GM21423 (cell line): Measurements from ENCODE around the gene TSGA10IP.
A peak's percentile ranks its signal among the peaks of the same experiment; 100 is the strongest.

ENCODE experiments used
- ATAC-seq: cut with Tn5 transposase; IDR thresholded peaks from one replicate; pipeline ENCODE4 v1.9.1; 2021; ENCODE audit warnings: mild to moderate bottlenecking, moderate library complexity; ENCODE audit not compliant: unreplicated experiment

Gene TSGA10IP

DNA sequence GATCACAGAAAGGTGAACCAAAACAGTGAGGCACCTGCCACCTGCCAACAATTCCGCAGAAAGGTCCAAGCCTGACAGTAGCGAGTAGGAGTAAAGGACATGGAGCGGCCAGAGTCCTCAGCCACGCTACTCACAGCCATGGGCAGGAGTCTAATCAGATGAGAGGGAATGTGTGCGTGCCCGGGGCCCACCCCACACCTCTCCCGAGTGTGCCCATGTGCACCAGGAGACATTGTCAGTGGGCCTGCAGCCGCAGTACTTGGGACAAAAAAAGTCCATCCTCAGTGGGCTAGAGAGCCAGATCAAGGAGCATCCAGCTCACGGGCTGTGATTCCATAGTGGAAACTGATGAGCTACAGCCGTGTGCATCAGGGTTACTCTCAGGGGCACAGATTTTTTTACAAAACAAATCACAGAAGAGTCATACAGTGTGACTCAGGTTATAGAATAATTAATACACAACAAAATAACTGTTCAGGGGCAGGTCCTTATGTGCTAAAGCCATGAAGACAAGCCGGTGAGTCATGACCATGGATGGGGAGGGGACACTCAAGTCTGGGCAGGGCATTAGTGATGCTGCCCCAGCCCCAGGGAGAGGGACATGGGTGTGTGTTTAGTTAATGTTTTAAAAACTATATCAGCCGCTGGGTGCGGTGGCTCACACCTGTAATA, 28.3 kb downstream of the TSGA10IP start:
- ATAC-seq = no peak

DNA sequence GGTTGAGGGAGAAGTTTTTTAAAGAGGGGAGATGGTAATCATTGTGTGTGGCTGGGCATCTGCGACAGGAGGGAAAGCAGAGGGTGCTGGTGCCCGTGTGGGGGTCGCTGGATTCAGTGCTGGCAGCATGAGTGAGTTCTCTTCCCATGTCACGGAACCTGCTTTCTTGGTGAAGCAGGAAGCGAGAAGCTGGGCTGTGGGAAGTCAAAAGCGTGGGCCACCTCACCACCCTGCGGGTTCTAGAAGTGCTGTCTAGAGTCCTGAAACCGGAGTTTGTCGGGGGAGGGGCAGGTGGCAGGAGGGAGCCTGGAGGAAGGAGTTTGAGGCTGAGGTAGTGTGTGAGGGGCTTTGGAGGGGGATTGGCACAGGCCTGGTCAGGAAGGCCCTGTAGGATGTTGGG, 30.5 kb downstream of the TSGA10IP start:
- ATAC-seq = no peak

DNA sequence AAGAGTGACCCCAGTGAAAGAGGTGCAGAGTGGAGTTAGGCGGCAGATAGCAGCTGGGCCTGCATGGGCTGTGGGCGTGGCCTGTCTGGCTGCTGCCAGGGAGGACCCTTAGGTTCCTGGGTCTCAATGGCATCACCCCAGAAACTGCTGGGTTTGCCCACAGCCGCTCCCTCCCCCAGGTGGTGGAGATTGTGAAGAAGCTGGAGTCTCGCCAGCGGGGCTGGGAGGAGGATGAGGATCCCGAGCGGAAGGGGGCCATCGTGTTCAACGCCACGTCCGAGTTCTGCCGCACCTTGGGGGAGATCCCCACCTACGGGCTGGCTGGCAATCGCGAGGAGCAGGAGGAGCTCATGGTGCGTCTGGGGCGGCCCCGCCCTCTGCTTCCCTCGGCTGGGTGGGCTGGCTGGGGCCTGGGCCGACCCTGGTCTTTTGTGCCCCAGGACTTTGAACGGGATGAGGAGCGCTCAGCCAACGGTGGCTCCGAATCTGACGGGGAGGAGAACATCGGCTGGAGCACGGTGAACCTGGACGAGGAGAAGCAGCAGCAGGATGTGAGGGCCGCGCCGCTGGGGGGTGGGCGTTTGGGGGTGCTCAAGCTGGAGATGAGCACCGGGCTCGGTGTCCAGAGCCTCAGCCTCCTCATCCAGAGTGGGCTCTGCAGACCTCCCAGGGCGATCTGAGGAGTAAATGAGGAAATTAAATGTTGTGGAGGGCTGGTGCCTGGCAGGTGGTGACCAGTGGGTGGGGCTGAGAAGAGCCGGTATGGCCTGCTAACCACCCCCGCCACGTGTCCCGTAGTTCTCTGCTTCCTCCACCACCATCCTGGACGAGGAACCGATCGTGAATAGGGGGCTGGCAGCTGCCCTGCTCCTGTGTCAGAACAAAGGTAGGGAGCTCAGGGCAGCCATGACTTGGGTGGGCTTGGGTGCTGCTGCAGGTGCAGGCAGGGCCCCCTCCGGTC, 31.2 kb downstream of the TSGA10IP start:
- ATAC-seq = no peak

DNA sequence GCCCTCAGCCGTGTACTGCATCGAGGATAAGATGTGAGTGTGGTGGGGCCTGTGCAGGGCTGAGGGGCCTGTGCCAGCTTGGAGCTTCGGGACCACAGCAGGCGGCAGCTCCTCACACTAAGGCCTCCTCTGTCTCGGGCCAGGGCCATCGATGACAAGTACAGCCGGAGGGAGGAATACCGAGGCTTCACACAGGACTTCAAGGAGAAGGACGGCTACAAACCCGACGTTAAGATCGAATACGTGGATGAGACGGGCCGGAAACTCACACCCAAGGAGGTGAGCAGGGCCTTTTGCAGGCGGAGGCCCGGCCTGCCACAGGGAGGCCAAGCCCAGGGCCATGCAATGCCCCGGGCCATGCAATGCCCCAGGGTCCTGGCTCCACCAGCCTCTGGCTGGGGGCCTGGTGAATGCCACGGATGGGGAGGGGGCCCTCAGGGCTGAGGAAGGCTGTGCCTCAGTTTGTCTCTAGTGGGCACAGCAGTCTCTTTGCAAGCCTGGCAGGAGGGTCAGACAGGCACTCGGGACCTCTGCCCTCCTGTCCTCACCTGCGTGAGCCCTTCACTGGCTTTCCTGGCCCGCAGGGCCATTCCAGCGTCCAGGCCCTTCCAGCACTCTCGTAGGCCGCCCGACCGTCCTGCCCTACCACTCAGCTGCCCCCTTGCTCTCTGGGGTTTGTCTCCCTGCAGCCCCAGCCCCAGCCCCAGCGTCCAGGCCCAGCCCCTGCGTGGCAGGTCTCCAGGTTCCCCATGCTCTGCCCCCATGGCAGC, 32.5 kb downstream of the TSGA10IP start:
- no peak for ATAC-seq

DNA sequence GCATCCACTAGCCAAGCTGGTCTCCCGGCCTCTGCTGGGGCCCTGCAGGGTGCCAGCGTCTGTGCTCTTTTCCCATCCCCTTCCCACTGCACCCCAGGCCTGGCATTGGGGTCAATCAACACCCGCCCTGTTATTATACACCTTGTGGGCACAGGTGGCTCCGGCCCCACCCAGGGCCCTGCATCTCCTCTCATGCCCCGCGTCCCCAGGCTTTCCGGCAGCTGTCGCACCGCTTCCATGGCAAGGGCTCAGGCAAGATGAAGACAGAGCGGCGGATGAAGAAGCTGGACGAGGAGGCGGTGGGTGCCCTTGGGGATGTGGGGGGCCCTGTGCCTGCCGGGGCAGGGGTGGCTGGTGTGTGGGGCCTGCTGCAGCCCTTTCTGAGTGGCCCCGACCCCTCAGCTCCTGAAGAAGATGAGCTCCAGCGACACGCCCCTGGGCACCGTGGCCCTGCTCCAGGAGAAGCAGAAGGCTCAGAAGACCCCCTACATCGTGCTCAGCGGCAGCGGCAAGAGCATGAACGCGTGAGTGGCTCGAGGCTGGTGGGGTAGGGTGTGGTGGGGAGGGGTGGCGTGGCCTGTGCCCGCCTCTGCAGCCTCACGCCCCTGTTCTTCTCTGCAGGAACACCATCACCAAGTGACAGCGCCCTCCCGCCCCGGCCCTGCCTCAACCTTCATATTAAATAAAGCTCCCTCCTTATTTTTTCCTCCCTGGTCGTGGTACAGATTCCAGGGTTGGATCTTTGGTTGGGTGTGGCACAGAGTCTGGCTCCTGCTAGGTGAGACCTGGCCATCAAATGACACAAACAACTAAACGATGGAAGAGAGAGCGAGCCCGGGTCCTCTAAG, 33.3 kb downstream of the TSGA10IP start:
- ATAC-seq = no peak

DNA sequence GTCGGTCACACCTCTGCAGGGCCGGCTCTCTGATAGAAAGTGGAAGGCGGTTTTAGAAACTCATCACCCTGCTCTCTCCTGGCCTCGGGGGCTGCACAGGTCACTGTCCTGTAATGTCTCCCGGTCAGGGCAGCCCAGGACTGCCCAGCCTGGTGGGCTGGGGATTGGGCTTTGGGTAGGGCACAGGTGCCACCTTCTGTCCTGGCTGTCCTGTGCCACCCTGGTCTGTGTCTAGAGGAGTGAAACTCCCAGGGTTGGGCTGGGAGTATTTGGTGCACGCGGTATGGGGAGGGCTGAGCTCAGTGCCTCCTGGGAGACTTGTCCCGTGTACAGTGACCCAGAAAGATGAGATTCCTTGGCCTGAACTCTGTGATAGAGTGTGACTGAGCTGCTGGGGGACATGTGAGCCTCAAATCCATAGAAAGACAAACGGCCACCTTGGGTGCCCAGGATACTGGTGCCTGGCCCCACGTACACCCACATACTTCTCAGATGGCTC, 34.0 kb downstream of the TSGA10IP start:
- ATAC-seq = no peak

DNA sequence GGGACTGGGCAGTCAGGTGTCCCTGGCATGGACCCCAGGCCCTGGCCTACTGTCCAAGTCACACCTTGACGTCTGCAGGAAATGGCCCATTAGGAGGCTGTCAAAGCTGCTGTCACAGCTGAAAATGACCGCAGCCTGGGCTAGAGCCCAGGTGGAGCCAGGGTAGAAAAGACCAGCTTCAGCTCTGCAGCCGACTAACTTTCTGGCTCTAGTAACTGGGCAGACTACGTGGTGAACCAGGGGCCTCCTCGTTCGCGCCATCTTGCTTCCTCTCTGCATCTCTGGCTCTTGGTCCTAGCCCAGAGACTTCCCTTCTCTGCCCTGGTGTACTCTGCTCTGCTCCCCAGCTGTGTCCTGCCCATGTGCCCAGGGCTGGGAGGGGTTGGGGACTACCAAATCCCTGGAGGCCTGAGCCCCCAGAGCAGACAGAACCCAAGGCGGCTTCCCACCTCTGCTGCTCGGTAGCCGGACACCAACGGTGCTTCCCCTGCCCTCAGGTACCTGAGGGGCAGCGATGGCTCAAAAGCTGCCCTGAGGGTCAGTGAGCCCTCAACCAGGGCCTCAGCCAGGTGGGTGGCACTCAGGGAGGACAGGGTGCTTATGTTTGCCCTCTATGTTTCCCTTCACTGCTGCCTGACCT, 35.9 kb downstream of the TSGA10IP start:
- no peak for ATAC-seq

DNA sequence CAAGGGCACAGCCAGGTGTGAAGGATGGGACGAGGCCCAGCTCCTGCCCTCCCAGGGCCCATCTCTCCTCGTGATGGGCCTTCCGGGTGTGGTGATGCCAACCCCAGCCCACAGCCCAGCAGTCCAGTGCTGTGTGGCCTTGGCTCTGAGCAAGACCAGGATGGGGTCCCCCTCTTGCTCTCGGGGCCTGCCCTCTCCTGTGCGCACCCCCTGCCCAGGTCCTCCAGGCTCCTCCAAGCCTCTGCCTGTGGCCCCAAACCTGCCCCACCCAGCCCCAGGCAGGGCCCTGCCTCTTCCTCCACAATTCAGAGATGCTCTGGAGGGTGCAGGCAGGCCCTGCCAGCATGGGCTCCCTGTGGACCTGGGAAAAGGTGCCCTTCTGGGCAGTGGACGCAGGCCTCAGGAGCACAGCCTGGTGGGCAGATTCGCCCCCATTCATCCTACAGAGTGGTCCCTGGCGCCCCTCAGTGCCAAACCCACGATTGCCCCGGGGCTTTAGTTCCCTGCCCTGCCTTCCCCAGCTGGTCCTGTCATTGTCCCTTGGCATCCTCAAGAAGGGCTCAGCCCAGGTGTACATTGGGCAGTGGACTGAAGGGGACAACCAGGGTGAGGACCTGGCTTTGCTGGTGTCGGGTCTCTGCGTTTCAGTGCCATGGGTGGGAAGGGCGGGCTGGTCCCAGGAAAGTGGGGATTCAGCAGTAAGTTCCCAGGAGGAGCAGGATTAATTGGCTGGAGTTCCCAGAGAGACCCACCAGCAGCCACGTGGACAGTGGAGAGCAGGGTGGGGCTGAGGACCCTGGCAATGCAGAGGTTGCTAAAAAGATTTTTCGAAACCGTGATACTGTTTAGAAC, 36.9 kb downstream of the TSGA10IP start:
- no peak for ATAC-seq

DNA sequence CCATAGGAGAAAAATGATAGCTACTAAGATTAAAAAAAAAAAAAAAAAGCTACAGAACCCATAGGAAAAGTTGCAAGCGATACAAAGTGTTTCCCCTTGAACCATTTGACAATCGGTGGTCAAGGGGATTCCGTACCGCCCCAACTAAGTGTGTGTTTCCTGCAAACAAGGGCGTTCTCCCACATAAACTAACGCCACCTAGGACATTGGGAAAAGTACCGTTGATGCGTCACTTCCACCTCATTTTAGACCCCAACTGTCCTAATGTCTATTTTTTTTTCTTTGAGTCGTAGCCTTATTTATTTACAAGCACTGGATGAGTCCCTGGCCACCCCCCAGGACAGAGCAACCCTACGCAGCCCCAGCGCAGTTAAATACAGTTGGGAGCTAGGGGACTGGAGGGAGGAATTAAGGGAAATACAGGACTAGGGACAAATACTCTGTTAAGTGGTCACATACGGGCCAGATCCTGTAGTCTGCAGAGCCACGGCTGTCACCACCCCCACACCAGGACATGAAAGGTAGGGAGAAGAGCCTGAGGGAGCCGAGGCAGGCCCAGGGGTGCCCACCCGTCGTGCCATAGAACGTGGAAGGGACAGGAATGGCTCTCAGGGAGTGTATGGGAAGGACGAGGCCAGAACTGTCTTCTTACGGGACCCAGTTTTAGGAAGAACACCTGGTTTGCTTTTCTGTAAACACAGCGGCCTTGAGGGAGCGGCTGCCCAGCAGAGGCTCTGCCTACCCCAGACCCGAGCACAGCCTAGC, 37.7 kb downstream of the TSGA10IP start:
- no peak for ATAC-seq

DNA sequence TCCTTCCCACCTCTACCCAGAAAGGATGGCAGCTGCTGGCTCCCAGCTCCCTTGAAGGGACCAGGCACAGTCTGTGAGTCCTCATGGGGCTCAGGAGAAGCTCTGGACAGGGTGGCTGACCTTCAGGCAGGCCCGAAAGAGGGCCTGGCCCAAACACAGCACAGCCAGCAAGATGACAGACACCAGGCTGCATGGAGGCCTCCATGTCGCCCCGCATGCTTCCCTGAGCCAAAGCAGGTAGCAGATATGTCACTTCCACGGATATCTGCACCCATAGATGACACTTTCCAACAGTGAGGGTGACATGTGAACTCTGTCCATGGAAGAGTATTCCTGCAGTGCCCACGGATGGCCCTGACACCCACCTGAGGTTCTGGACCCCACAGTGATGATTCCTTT, 38.3 kb downstream of the TSGA10IP start:
- no peak for ATAC-seq

DNA sequence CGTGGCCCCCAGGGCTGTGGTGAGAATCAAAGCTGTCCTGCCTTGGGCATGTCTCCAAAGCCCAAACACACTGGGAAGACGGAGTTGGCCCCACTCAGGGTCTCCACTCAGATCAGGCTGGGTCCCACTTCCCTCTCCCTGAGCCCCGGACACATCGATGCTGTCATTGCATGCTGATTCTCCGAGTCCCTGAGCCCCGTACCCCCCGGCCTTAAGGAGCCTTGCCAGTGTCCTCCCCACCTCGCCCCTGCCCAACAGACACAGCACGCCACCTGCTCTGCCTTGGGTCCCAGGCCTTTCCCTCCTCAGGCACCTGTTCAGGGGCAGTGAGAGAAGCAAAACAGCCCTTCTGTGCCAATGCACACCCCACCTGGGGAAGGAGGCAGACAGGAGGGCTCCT, 42.1 kb downstream of the TSGA10IP start:
- no peak for ATAC-seq

DNA sequence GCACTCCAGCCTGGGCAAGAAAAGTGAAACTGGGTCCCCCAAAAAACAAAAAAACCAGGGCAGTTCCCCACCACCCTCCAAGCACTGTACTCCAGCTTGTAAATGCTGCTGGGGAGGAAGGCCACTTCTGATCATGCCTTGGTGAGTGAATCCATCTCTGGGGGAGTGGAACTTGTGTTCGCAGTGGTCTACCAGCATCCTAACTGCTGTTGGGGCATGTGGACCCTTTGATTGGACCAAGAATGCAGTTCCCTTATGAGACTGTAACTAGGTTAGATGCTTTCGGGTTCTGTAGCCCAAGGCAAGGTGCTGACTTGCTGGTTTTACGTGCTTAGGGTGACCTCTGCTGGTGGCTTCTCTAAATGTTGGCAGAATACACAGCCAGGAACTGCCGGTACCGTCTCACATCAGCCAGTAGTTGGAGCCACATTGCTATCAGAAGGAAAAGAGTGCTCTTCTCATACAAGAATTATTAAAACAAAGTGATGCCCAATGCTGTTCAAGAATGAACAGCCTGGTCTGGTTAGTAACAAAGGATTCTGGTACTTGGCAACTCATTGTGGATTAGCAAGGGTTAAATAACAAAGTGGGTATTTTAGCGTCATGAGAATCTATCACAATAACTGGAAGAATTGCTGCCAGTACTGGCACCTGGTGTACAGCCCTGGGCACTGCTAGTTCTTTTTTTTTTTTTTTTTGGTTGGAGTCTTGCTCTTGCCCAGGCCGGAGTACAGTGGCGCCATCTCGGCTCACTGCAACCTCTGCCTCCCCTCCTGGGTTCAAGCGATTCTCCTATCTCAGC, 43.7 kb downstream of the TSGA10IP start:
- peak; percentile 94 for ATAC-seq

DNA sequence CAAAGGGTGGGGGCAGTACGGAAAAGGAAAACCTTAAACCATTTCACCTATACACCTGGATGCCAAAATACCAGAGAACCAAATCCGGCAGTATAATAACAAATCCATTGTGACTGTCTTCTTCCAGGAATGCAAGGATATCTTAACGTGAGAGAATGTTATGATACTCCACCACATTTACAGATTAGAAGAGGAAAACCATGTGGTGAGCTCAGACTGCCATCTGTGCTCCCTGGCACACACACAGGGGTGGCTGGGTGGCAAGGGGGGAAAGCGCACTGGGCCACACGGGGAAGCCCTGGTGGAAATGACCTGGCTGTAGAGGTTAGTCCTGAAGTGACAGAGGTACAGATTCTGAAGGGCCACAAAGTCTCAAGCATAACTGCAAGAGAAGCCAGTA, 46.8 kb downstream of the TSGA10IP start:
- no peak for ATAC-seq

DNA sequence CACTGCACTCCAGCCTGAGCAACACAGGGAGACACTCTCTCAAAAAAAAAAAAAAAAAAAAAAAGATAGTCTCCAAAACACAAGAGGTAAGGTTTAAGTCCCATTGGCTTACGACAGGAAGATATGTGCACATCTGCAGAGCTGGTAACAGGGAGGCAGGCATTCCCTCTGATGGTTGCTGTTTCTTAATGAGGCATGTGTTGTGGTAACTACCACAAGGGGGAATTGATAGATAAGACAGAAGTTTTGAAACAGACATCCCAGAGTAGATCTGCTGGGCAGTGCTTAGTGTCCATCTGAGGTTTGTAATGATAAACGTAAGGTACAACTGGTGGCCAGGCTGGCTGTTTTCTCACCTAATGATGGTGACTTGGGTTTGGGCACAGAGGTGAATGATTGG, 52.0 kb downstream of the TSGA10IP start:
- no peak for ATAC-seq

DNA sequence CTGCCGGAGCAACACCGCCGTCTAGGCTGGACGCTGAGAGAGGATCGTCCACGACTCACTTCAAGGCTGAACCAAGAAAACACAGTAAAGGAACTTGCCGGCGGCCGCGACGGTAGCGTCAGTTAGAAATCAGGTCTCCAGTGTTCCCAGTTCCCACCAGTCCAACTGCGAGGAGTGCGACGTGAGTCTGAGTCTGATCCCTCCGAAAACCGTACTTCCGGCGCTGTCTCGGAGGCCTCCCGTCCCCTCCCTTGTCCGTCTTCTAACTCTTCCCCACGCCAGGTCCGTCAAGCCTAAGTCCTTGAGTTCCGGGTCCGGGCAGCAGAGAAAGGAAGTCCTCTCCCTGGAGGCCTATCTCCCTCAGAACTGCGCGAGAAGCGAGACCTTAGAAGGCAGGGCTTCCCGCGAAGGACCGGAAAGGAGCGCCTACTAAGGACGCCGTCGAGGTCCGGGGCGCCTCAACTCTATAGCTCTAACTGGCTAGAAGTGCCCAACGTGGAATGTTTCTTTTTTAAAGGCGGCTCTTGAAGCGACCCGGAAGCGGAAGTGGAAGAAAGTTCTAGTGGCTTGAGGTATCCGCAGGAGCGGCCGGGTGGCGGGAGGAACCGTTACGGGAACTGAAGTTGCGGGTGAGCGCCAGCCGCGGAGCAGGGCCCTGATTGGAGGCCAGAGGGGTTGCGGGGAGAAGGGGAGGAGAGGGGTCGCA, 56.8 kb downstream of the TSGA10IP start, which contains the start of the genes BANF1 and EIF1AD:
Gene BANF1 (plus strand): TSS at position 562 of the 706 bp plus-strand sequence. CDS start 748 bp downstream, outside the sequence.
Gene EIF1AD (minus strand): TSS at position 216 of the 706 bp plus-strand sequence. CDS start 1,768 bp downstream, outside the sequence.
- peak; percentile 75 for ATAC-seq

DNA sequence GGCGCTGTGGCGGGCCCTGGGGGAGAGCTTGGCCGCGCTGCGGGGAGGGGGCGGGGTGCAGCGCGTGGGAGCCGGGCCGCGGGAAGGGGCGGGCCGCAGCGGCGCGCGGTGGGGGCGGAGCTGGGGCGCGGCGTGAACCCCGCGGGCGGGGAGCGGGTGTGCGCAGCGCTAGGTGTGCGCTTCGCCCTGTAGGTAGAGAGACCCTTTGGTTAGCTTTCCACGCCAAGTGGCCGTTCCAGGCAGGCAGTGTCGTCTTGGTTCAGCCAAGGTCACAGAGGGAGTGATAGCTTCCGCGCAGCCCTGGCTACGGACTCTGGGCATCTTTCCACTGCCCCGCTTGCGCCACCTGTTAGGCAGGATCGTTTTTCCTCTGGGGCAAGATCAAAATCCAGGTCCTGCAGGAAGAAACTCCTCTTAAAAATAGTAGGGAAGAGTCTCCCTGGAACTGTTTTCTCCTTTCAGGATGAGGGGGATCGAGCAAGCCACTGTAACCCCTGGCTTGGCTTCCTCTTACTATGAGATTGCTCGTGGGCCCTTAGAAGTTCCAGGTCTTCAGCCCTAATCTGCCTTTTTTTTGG, 57.5 kb downstream of the TSGA10IP start:
- peak; percentile 45 for ATAC-seq
